HL-60/S4 treated with phorbol 12-myristate 13-acetate at 8.2 ng/mL for 4 days and 3 days (cell line): ENCODE results near the gene MACROD2.
"Not testable (repeated sequence)": the region's sequence is repeated elsewhere in the genome, so short reads cannot be mapped to it uniquely, and the experiment has no call there.

Experiments used
- in situ Hi-C: fragments of 300-500 bp; cut with MboI; formaldehyde crosslinking; loops from 2 replicates; pipeline ENCODE4 v1.15.0; 2022; ENCODE audit warnings: low sequenced_read_pairs

The MACROD2 gene

GRCh38 chr20:13995086-13995665 lies at the start of gene MACROD2:
Gene MACROD2, plus strand, starts transcription at chr20:13995516.
- in situ Hi-C loops = no loop called here

DNA sequence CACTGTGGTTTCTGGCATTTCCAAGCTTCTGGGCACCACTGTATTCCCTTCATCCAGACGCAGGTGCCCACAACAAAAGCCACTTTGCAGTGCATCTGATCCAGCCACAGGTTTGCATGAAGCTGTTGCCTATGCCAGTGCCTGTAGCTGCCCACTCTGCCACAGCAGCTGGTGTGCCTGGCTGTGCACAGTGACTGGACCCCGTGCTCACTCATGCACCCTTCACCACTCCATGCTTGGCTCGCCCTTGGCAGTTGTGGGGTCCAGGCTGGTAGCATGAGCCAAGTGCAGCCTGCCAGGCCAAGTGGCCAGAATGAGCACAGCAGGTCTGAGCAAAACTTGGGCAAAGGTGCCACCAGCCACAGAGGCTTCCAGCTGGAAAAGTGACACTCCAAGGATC lies 47.6 kb upstream of the MACROD2 start:
- in situ Hi-C loops = no loop called here

- in situ Hi-C loops = no loop called here
These were observed 42.1 kb upstream of the MACROD2 start for GRCh38 chr20:13953227-13953626.

- in situ Hi-C loops = no loop called here
These were observed 35.2 kb upstream of the MACROD2 start for GRCh38 chr20:13960119-13960518.

- in situ Hi-C loops = no loop called here
These were observed 34.8 kb upstream of the MACROD2 start for GRCh38 chr20:13960525-13960924.

DNA sequence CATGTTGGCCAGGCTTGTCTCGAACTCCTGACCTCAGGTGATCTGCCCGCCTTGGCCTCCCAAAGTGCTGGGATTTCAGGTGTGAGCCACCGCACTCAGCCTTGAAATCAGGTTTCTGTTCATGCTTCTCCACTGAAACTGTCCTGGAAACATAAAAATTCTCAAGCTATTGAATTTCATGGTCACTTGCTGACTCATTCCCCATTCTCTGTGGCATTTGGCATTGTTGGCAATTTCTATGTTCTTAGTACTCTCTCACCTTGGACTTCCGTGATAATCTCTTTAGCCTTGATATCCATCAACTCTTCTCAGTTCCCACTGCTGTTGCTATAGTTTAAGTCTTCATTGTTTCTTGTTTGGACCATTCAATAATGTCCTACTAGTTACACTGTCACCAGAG lies 11.1 kb upstream of the MACROD2 start:
- in situ Hi-C loops = no loop called here

- in situ Hi-C loops = no loop called here
These were observed 4.9 kb upstream of the MACROD2 start, which contains the start of gene SEL1L2 for GRCh38 chr20:13990465-13990864. Gene SEL1L2, minus strand, starts transcription at chr20:13990614. Its CDS starts 80 bp downstream, at chr20:13990534.

DNA sequence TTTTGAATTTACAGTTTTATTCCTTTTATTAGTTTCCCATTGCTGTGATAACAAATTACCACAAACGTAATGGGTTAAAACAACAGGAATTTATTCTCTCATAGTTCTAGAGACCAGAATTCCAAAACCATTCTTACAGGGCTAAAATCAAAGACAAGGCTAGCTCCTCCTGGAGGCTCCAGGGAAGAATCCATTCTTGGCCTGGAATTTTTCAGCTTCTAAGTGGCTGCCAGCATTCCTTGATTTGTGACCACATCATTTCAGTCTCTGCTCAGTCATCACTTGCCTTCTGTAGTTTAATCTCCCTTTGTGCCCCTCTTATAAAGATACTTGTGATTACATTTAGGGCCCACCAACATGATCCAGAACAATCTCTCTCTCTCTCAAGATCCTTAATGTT lies 4.0 kb upstream of the MACROD2 start:
- in situ Hi-C loops = no loop called here

GRCh38 chr20:13991955-13992354 lies 3.4 kb upstream of the MACROD2 start:
- in situ Hi-C loops = not testable (repeated sequence)

- in situ Hi-C loops = no loop called here
These were observed 525 bp downstream of the MACROD2 start for GRCh38 chr20:13995841-13996240.

GRCh38 chr20:13996265-13996664 lies 949 bp downstream of the MACROD2 start:
- in situ Hi-C loops = no loop called here

GRCh38 chr20:14000917-14001316 lies 5.6 kb downstream of the MACROD2 start:
- in situ Hi-C loops = no loop called here

- in situ Hi-C loops = no loop called here
These were observed 10.7 kb downstream of the MACROD2 start for GRCh38 chr20:14005996-14006395.

- in situ Hi-C loops = no loop called here
These were observed 13.9 kb downstream of the MACROD2 start for GRCh38 chr20:14009208-14009607.

DNA sequence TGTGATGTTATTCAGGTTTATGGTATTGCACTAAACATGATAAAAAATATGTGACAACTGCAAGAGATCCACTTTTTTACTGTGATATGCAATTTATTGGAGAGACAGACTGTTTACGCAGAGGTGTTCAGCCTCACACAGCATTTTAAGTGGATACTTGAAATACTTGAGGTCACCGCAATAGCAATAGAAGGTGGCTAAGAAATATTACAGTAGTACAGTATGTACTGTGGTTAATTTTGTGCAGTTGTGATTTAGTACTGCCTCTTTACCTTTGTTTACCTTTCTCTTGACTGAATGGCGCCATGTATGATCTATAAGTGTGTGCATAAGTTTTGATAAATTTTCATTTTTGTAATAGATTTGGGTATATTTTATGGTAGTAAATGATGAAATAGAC lies 17.4 kb downstream of the MACROD2 start:
- in situ Hi-C loops = no loop called here

GRCh38 chr20:14030991-14031390 lies 35.7 kb downstream of the MACROD2 start:
- in situ Hi-C loops = no loop called here

DNA sequence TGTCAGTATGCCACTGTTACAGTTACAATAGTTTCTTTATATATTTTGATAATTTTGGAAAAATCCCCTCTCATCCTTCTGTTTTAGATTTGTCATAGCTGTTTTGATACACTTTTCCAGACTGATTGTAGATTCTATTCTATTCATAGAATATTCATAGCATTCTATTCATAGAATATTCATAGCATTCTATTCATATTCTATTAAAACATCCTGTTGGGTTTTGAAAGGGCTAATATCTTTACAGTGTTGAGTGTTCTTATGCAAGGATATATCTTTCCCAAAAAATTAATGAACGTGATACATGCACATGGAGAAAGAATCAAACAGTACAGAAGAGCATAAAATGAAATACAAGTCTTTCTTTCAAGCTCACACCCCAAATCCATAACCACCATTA lies 38.0 kb downstream of the MACROD2 start:
- in situ Hi-C loops = no loop called here

DNA sequence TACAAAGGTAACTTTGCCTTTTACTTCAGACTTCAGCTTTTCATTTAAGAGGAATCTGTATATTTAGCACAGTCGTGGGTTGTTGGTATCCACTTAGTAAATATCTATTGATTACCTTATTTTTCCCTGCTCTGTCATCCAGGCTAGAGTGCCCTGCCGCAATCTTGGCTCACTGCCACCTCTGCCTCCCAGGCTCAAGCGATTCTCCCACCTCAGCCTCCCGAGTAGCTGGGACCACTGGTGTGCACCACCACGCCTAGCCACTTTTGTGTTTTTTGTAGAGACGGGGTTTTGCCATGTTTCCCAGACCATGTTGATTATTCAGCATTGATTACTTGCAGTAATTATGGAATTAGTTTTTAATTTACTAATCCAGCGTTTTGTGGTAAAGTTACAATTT lies 41.3 kb downstream of the MACROD2 start:
- in situ Hi-C loops = no loop called here

GRCh38 chr20:14044712-14045276 lies 49.5 kb downstream of the MACROD2 start:
- in situ Hi-C loops = not testable (repeated sequence)

- in situ Hi-C loops = no loop called here
These were observed 51.2 kb downstream of the MACROD2 start for GRCh38 chr20:14046534-14046933.

- in situ Hi-C loops = no loop called here
These were observed 53.8 kb downstream of the MACROD2 start for GRCh38 chr20:14049111-14049510.

- in situ Hi-C loops = loop anchor here (25.0 kb wide), 1 partner anchor 214 kb away; no protein-coding TSS in a partner anchor
These were observed 56.1 kb downstream of the MACROD2 start for GRCh38 chr20:14051454-14051853.
